A549 (cell line): Measurements from ENCODE around the gene ATG101. TPM values are rescaled to one million over a fixed set of nuclear protein-coding genes. Genes with fewer than 3 reads are reported as not detected.

ENCODE experiments used
- ATAC-seq, 2 experiments: fragments of 200-7000 bp in 1 of 2; fragments of >200 bp in 1 of 2; cut with Nextera tagmentation in 1 of 2; cut with Tn5 transposase in 1 of 2; 3 replicates each; pipeline versions ENCODE4 v1.8.0 to v1.9.1; 2018 to 2020; ENCODE audit warnings: mild to moderate bottlenecking in 1 of 2, moderate library complexity in 1 of 2
- CTCF ChIA-PET: fragments of 300-600 bp; sonication (Branson Sonifier 250); formaldehyde crosslinking; extraction: SDS; loops from one replicate; lab custom pipeline; 2021; ENCODE audit warnings: antibody characterized with exemption, inconsistent platforms; lab: Yijun Ruan, JAX
- POLR2A ChIA-PET: fragments of 350-600 bp; formaldehyde crosslinking; extraction: SDS; loops from one replicate; lab custom pipeline; 2021; ENCODE audit warnings: antibody characterized with exemption, inconsistent platforms; lab: Yijun Ruan, JAX
- DNase-seq, 2 experiments: peaks; one replicate each; pipeline versions ENCODE4 v3.0.0 to v3.0.0-alpha.2; 2011 to 2016; ENCODE audit warnings: low read depth in 1 of 2, low spot score in 1 of 2
- FAIRE-seq: peaks from 2 replicates; lab custom pipeline; 2011; peaks lifted over from hg19 to GRCh38; lab: Jason Lieb, UNC
- H3K27ac ChIP-seq, 2 experiments: fragments of >200 bp; sonication (Bioruptor Twin); formaldehyde crosslinking; 3 replicates each; pipeline ENCODE4 v1.5.1; 2016 to 2017
- H3K4me1 ChIP-seq: fragments of >200 bp; sonication (Bioruptor Twin); formaldehyde crosslinking; 3 replicates; pipeline ENCODE4 v1.6.1; 2016
- H3K4me2 ChIP-seq: fragments of >200 bp; sonication (Bioruptor Twin); formaldehyde crosslinking; 3 replicates; pipeline ENCODE4 v1.6.1; 2016
- H3K4me3 ChIP-seq: fragments of >200 bp; sonication (Bioruptor Twin); formaldehyde crosslinking; 3 replicates; pipeline ENCODE4 v1.5.1; 2016
- H3K9me3 ChIP-seq: fragments of >200 bp; sonication (Bioruptor Twin); formaldehyde crosslinking; 3 replicates; pipeline ENCODE4 v1.6.1; 2016
- CBX2 ChIP-seq: fragments of 200-600 bp; sonication (generic); IDR thresholded peaks from 2 replicates; pipeline ENCODE4 v1.6.1; 2016; ENCODE audit warnings: low read depth, mild to moderate bottlenecking, borderline replicate concordance
- CEBPB ChIP-seq, 2 experiments: fragments of >200 bp in 1 of 2; sonication (Bioruptor Twin) in 1 of 2; formaldehyde crosslinking in 1 of 2; IDR thresholded peaks; 2 replicates each; pipeline ENCODE4 v1.6.1; 2012 to 2016
- EHMT2 ChIP-seq: fragments of 200-600 bp; sonication (generic); IDR thresholded peaks from 2 replicates; pipeline ENCODE4 v1.6.1; 2016; ENCODE audit warnings: antibody characterized with exemption, low read depth, mild to moderate bottlenecking, moderate library complexity
- FOSB ChIP-seq: fragments of 250-450 bp; sonication (Bioruptor Pico); IDR thresholded peaks from 2 replicates; pipeline ENCODE4 v1.5.0; 2020; ENCODE audit warnings: mild to moderate bottlenecking, moderate library complexity
- FOSL2 ChIP-seq, 2 experiments: fragments of 450-650 bp in 1 of 2; fragments of >200 bp in 1 of 2; sonication (Bioruptor Twin) in 1 of 2; formaldehyde crosslinking; IDR thresholded peaks; 2 replicates each; pipeline versions ENCODE4 v1.5.0 to v1.6.1; 2016 to 2020; ENCODE audit warnings: mild to moderate bottlenecking in 1 of 2, moderate library complexity in 1 of 2
- GATA3 ChIP-seq: IDR thresholded peaks from 2 replicates; pipeline ENCODE4 v1.6.1; 2012; ENCODE audit warnings: borderline replicate concordance
- HEYL ChIP-seq: fragments of 250-450 bp; sonication (Bioruptor Pico); IDR thresholded peaks from 2 replicates; pipeline ENCODE4 v1.8.0; 2021; ENCODE audit warnings: mild to moderate bottlenecking, moderate library complexity
- HOXA7 ChIP-seq: fragments of 250-450 bp; sonication (Bioruptor Pico); IDR thresholded peaks from 2 replicates; pipeline ENCODE4 v1.5.0; 2020; ENCODE audit warnings: mild to moderate bottlenecking, moderate library complexity
- HOXB13 ChIP-seq: fragments of 250-450 bp; sonication (Bioruptor Pico); IDR thresholded peaks from 2 replicates; pipeline ENCODE4 v1.5.0; 2020; ENCODE audit warnings: low read depth, mild to moderate bottlenecking, moderate library complexity
- HOXB5 ChIP-seq: fragments of 250-450 bp; sonication (Bioruptor Pico); IDR thresholded peaks from 2 replicates; pipeline ENCODE4 v1.5.0; 2020; ENCODE audit warnings: mild to moderate bottlenecking, moderate library complexity
- JUN ChIP-seq, 2 experiments: fragments of >200 bp; sonication (Bioruptor Twin); formaldehyde crosslinking; IDR thresholded peaks; 2 replicates in 1 of 2; 3 replicates in 1 of 2; pipeline ENCODE4 v1.6.1; 2016 to 2017
- KDM1A ChIP-seq: fragments of 200-600 bp; sonication (generic); IDR thresholded peaks from 2 replicates; pipeline ENCODE4 v1.6.1; 2016; ENCODE audit warnings: low read depth, mild to moderate bottlenecking
- KDM5A ChIP-seq: fragments of 200-600 bp; sonication (generic); IDR thresholded peaks from 2 replicates; pipeline ENCODE4 v1.6.1; 2016; ENCODE audit warnings: antibody characterized with exemption, mild to moderate bottlenecking
- MAFK ChIP-seq: fragments of 450-650 bp; IDR thresholded peaks from 2 replicates; pipeline ENCODE4 v1.6.1; 2014; ENCODE audit not compliant: partially characterized antibody
- MYC ChIP-seq: IDR thresholded peaks from 2 replicates; pipeline ENCODE4 v1.6.1; 2012; ENCODE audit warnings: mild to moderate bottlenecking, inconsistent platforms, low read length, improper control_type of control experiment, borderline replicate concordance
- NFE2L2 ChIP-seq: fragments of 150-350 bp; conservative IDR thresholded peaks from 2 replicates; pipeline ENCODE4 v1.6.1; 2014; ENCODE audit warnings: low read length
- NPAS2 ChIP-seq: fragments of 250-450 bp; sonication (Bioruptor Pico); IDR thresholded peaks from 2 replicates; pipeline ENCODE4 v1.8.0; 2022; ENCODE audit warnings: mild to moderate bottlenecking, moderate library complexity, borderline replicate concordance
- RCOR1 ChIP-seq: fragments of 150-350 bp; IDR thresholded peaks from 2 replicates; pipeline ENCODE4 v1.6.1; 2014; ENCODE audit warnings: antibody characterized with exemption, low read length, low read depth
- SMC3 ChIP-seq: fragments of >200 bp; sonication (Bioruptor Twin); formaldehyde crosslinking; IDR thresholded peaks from 3 replicates; pipeline ENCODE4 v1.6.1; 2018; ENCODE audit warnings: inconsistent platforms
- SREBF2 ChIP-seq: fragments of 450-650 bp; IDR thresholded peaks from 2 replicates; pipeline ENCODE4 v1.6.1; 2014; ENCODE audit warnings: mild to moderate bottlenecking, moderate library complexity
- ZC3H11A ChIP-seq: fragments of 450-650 bp; IDR thresholded peaks from 2 replicates; pipeline ENCODE4 v1.6.1; 2014; ENCODE audit warnings: antibody characterized with exemption, mild to moderate bottlenecking
- ZNF302 ChIP-seq: fragments of 250-450 bp; sonication (Bioruptor Pico); IDR thresholded peaks from 2 replicates; pipeline ENCODE4 v1.9.0; 2021; ENCODE audit warnings: inconsistent platforms, mild to moderate bottlenecking, moderate library complexity
- WGBS: methylation state at CpG from one replicate; pipeline ENCODE4 v1.1.6; 2017; ENCODE audit errors: missing lambda C conversion rate; 5-methylcytosine and 5-hydroxymethylcytosine counted together
- polyA plus RNA-seq, 4 experiments: library from polyadenylated mRNA; depleted of rRNA in 3 of 4; stranded (reverse); fragments of >200 nt; fragmentation: RNase III in 1 of 4; extraction: RNeasy Plus Mini Kit Qiagen cat#74134 plus additional on column Dnase treatment in 1 of 4; gene quantifications; 2 replicates in 3 of 4; 3 replicates in 1 of 4; pipeline ENCODE4 v1.2.3, GENCODE V29; 2011 to 2017
- TF ChIP-seq, protein P1 (sequence below): IDR thresholded peaks from 2 replicates; pipeline ENCODE4 v1.6.1; 2012
- TF ChIP-seq, protein P2 (sequence below): fragments of 250-450 bp; sonication (Bioruptor Pico); IDR thresholded peaks from 2 replicates; pipeline ENCODE4 v1.5.0; 2020; ENCODE audit warnings: low read depth, mild to moderate bottlenecking, moderate library complexity
- TF ChIP-seq, protein P3 (sequence below): IDR thresholded peaks from 2 replicates; pipeline ENCODE4 v1.6.1; 2012; ENCODE audit warnings: low read depth, borderline replicate concordance
- TF ChIP-seq, protein P4 (sequence below): fragments of 150-350 bp; IDR thresholded peaks from 2 replicates; pipeline ENCODE4 v1.6.1; 2014; ENCODE audit warnings: low read depth, mild to moderate bottlenecking, low read length
- TF ChIP-seq, protein P5 (sequence below): fragments of >200 bp; sonication (Bioruptor Twin); formaldehyde crosslinking; IDR thresholded peaks from 3 replicates; pipeline ENCODE4 v1.5.1; 2016

ATG101 gene
- polyA plus RNA-seq, 2 of the 4 experiments (the other 2 are of a cell fraction) = 87.9 to 141 TPM

DNA sequence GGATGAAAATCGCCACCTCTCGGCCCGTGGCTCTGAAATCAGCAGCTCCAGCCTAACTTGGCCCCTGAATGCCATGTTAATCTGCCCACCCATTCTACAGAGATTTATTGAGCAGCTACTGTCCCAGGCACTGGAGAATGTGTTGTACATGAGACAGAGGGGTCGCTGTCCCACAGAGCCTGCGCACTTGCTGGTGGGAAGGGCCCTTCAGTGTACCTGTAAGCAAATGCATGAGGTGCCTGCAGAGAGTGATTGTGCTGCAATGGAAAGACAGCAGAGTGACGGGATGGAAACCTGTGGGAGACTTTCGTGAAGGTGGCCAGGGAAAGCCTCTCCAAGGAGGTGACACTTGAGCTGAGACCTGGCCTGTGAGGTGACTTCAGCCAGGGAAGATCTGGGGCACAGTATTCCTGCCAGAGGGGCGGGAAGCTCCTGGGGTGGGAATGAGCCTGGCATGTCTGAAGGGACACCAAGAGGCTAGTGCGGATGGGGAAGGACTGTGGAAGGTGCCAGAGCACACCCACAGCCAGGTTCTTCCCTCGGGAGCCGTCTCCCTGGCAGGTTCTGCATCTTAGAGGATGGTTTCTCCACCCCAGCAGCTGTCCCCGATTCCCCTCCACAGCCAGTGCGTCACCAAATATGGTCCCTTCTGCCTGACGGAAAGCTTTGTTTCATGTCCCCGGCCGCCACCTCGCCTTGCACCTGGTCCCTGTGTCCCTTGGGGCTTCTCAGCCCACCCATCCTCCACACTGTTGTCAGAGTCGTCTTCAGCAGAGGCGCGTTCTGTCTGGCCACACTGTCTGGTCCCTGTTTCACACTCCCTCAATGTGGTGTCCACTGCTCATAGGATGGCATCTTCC is 18.4 kb downstream of the ATG101 start:
- TF ChIP-seq RCOR1 (no peak), NFE2L2 (no peak), GATA3 (no peak), HOXB13 (CRISPR knock-in tag) (no peak), FOSL2 (IDR thresholded peaks at IDR 0.05) (no peak), FOSL2 (CRISPR knock-in tag; IDR thresholded peaks at IDR 0.05) (no peak), NPAS2 (CRISPR knock-in tag) (no peak), KDM1A (no peak), HEYL (CRISPR knock-in tag) (no peak), SREBF2 (no peak), ZC3H11A (no peak), JUN (IDR thresholded peaks at IDR 0.05) (no peak)
- TF ChIP-seq, protein P1, sequence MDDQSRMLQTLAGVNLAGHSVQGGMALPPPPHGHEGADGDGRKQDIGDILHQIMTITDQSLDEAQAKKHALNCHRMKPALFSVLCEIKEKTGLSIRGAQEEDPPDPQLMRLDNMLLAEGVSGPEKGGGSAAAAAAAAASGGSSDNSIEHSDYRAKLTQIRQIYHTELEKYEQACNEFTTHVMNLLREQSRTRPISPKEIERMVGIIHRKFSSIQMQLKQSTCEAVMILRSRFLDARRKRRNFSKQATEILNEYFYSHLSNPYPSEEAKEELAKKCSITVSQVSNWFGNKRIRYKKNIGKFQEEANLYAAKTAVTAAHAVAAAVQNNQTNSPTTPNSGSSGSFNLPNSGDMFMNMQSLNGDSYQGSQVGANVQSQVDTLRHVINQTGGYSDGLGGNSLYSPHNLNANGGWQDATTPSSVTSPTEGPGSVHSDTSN = no peak
- Histone ChIP-seq H3K4me1 (peaks cover 2% of the 10 kb centered on the region; the same call in 1 of the 3 replicates), H3K4me3 (no peak overlapping the region), H3K4me2 (no peak overlapping the region), H3K27ac (no peak overlapping the region), H3K9me3 (no peaks in the 10 kb centered on the region)
- FAIRE-seq (no peak), DNase-seq (no peak), ATAC-seq (no peak)
- POLR2A ChIA-PET = no interaction called here
- WGBS = 38% methylated on average over 20 of the region's 20 CpGs
- CTCF ChIA-PET = interaction anchor here (0.7 to 42.5 kb wide), 7 partner anchors 18 to 797 kb away, joined by 3 to 1730 read pairs (median 8); partner anchors contain the start of genes ATG101 and SMIM41

DNA sequence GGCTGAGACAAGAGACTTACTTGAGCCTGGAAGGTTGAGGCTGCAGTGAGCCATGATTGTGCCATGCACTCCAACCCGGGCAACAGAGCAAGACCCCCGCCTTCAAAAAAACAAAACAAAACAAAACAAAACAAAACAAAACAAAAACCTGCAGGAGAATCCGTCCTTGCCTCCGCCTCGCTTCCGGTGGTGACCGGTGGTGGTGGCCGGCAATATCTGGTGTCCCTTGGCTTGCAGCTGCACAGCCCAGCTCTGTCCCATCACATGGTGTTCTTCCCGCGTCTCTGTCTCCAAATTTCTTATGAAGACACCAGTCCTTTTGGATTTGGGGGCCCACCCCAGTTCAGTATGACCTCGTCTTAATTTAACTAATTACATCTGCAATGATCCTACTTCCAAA is 19.7 kb downstream of the ATG101 start:
- Histone ChIP-seq H3K4me2 (no peak overlapping the region), H3K9me3 (no peaks in the 10 kb centered on the region; the same call in 2 of the 3 replicates), H3K4me3 (no peak overlapping the region), H3K27ac (no peak overlapping the region), H3K4me1 (no peaks in the 10 kb centered on the region)
- no peak for TF ChIP-seq NFE2L2
- no peak for TF ChIP-seq HOXA7
- TF ChIP-seq SREBF2 = no peak
- no peak for TF ChIP-seq CEBPB (IDR thresholded peaks at IDR 0.05)
- TF ChIP-seq FOSB (CRISPR knock-in tag) = no peak
- no peak for TF ChIP-seq MAFK
- no peak for TF ChIP-seq ZC3H11A
- no peak for TF ChIP-seq SMC3
- no peak for TF ChIP-seq CBX2
- TF ChIP-seq HOXB5 (CRISPR knock-in tag) = no peak
- TF ChIP-seq KDM5A = no peak
- TF ChIP-seq, protein P2, sequence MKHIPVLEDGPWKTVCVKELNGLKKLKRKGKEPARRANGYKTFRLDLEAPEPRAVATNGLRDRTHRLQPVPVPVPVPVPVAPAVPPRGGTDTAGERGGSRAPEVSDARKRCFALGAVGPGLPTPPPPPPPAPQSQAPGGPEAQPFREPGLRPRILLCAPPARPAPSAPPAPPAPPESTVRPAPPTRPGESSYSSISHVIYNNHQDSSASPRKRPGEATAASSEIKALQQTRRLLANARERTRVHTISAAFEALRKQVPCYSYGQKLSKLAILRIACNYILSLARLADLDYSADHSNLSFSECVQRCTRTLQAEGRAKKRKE (CRISPR knock-in tag) = no peak
- TF ChIP-seq, protein P3, sequence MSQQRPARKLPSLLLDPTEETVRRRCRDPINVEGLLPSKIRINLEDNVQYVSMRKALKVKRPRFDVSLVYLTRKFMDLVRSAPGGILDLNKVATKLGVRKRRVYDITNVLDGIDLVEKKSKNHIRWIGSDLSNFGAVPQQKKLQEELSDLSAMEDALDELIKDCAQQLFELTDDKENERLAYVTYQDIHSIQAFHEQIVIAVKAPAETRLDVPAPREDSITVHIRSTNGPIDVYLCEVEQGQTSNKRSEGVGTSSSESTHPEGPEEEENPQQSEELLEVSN = no peak
- TF ChIP-seq, protein P4, sequence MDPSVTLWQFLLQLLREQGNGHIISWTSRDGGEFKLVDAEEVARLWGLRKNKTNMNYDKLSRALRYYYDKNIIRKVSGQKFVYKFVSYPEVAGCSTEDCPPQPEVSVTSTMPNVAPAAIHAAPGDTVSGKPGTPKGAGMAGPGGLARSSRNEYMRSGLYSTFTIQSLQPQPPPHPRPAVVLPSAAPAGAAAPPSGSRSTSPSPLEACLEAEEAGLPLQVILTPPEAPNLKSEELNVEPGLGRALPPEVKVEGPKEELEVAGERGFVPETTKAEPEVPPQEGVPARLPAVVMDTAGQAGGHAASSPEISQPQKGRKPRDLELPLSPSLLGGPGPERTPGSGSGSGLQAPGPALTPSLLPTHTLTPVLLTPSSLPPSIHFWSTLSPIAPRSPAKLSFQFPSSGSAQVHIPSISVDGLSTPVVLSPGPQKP = no peak
- TF ChIP-seq ZNF302 (CRISPR knock-in tag) = no peak
- TF ChIP-seq MYC = no peak
- TF ChIP-seq, protein P5, sequence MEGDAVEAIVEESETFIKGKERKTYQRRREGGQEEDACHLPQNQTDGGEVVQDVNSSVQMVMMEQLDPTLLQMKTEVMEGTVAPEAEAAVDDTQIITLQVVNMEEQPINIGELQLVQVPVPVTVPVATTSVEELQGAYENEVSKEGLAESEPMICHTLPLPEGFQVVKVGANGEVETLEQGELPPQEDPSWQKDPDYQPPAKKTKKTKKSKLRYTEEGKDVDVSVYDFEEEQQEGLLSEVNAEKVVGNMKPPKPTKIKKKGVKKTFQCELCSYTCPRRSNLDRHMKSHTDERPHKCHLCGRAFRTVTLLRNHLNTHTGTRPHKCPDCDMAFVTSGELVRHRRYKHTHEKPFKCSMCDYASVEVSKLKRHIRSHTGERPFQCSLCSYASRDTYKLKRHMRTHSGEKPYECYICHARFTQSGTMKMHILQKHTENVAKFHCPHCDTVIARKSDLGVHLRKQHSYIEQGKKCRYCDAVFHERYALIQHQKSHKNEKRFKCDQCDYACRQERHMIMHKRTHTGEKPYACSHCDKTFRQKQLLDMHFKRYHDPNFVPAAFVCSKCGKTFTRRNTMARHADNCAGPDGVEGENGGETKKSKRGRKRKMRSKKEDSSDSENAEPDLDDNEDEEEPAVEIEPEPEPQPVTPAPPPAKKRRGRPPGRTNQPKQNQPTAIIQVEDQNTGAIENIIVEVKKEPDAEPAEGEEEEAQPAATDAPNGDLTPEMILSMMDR = no peak
- TF ChIP-seq EHMT2 = no peak
- FAIRE-seq (no peak), DNase-seq (no peak), ATAC-seq (no peak)
- ChIA-PET POLR2A (no interaction called here), CTCF (interaction anchor here (2.5 to 42.5 kb wide), 5 partner anchors 20 to 795 kb away, joined by 6 to 1730 read pairs (median 94); partner anchors contain the start of genes ATG101 and SMIM41)
- WGBS = 65% methylated on average over 11 of the region's 11 CpGs
